Vagina (tissue), 2 donors: ENCODE results near the gene ADGRL3. TPM values are rescaled to one million over a fixed set of nuclear protein-coding genes. Genes with fewer than 3 reads are reported as not detected.

Source experiments
- DNase-seq, 2 donors: peaks; one replicate each; pipeline ENCODE4 v3.0.0-alpha.2; 2017; ENCODE audit errors: extremely low spot score in 2 of 2
- H3K27ac ChIP-seq: fragments of 200-600 bp; sonication (generic); one replicate; pipeline ENCODE4 v1.5.1; 2019
- H3K27me3 ChIP-seq: fragments of 200-600 bp; sonication (generic); one replicate; pipeline ENCODE4 v1.5.1; 2019
- H3K36me3 ChIP-seq, 2 donors: fragments of 200-600 bp; sonication (generic); one replicate each; pipeline ENCODE4 v1.5.1; 2017 to 2019
- H3K4me1 ChIP-seq: fragments of 200-600 bp; sonication (generic); one replicate; pipeline ENCODE4 v1.5.1; 2019
- H3K4me3 ChIP-seq, 2 donors: fragments of 200-600 bp; sonication (generic); 1 replicate in 1 of 2; 2 replicates in 1 of 2; pipeline ENCODE4 v1.5.1; 2016 to 2019
- H3K9me3 ChIP-seq: fragments of 200-600 bp; sonication (generic); one replicate; pipeline ENCODE4 v1.5.1; 2019
- CTCF ChIP-seq, 3 experiments: fragments of 450-650 bp in 2 of 3; fragments of 200-600 bp in 1 of 3; sonication (generic) in 1 of 3; IDR thresholded peaks; one replicate each; pipeline ENCODE4 v1.5.1; 2017 to 2019; ENCODE audit warnings: antibody characterized with exemption in 3 of 3, mild to moderate bottlenecking in 2 of 3, moderate library complexity in 2 of 3
- POLR2A ChIP-seq, 2 donors: fragments of 450-650 bp; IDR thresholded peaks; one replicate each; pipeline ENCODE4 v1.6.1; 2017; ENCODE audit warnings: antibody characterized with exemption in 2 of 2, mild to moderate bottlenecking in 2 of 2, moderate library complexity in 2 of 2
- POLR2AphosphoS5 ChIP-seq, 2 donors: sonication (generic); formaldehyde crosslinking; IDR thresholded peaks; one replicate each; pipeline ENCODE4 v1.9.0; 2017; ENCODE audit warnings: antibody characterized with exemption in 2 of 2, mild to moderate bottlenecking in 2 of 2, low read depth in 1 of 2; ENCODE audit not compliant: insufficient read depth in 1 of 2
- intact Hi-C: fragments of 100-400 bp; cut with DNase I; formaldehyde crosslinking; loops from one replicate; pipeline ENCODE4 v1.15.1; 2023
- total RNA-seq: library from RNA; depleted of rRNA; stranded (reverse); fragments of >200 nt; gene quantifications from one replicate; pipeline ENCODE4 v1.2.3, GENCODE V29; 2016

ADGRL3 gene
- total RNA-seq, 1 donor from 2014 or later: 16.9 TPM

- intact Hi-C loops: no loop called here
- Histone ChIP-seq H3K36me3 (no peaks in the 10 kb centered on the region), H3K9me3 (no peaks in the 10 kb centered on the region), H3K27me3 (no peaks in the 10 kb centered on the region), H3K4me1 (no peaks in the 10 kb centered on the region), H3K27ac (no peak overlapping the region), H3K4me3 (no peak overlapping the region)
- DNase-seq: no peak
- no peak for TF ChIP-seq CTCF (IDR thresholded peaks at IDR 0.05)
- TF ChIP-seq POLR2AphosphoS5 (IDR thresholded peaks at IDR 0.05; ENCODE audit: insufficient read depth in 1 of 2, low read depth in 1 of 2): no peak
- TF ChIP-seq POLR2A (IDR thresholded peaks at IDR 0.05): no peak
Measured at GRCh38 chr4:61192392-61192791, 7.7 kb upstream of the ADGRL3 start.

GRCh38 chr4:61193863-61194262 is 6.3 kb upstream of the ADGRL3 start:
- no peak overlapping the region for H3K4me3 ChIP-seq
- intact Hi-C loops: no loop called here
- TF ChIP-seq POLR2AphosphoS5 (IDR thresholded peaks at IDR 0.05; ENCODE audit: insufficient read depth in 1 of 2, low read depth in 1 of 2) (no peak), POLR2A (IDR thresholded peaks at IDR 0.05) (no peak), CTCF (IDR thresholded peaks at IDR 0.05) (no peak)
- H3K27ac ChIP-seq: no peak overlapping the region
- H3K4me1 ChIP-seq: no peaks in the 10 kb centered on the region
- no peak for DNase-seq
- no peaks in the 10 kb centered on the region for H3K9me3 ChIP-seq
- H3K36me3 ChIP-seq: no peaks in the 10 kb centered on the region
- no peaks in the 10 kb centered on the region for H3K27me3 ChIP-seq

DNA sequence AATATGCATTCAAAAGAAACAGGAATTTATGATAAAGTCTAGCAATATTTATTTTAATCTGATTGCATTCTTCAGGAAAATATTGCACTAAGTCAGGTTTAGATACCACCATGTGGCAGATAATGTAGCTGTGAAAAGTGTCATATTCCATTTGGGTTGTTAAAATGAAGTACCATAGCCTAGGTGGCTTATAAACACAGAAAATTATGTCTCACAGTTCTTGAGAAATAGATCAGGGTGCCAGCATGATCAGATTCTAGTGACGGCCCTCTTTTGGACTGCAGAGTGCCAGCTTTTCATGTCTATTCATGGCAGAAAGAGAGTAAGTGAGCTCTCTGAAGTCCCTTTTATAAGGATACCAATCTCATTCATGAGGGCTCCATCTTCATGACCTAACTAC is 5.6 kb upstream of the ADGRL3 start:
- no peak for DNase-seq
- no peak overlapping the region for H3K4me3 ChIP-seq
- intact Hi-C loops: no loop called here
- peaks cover under 1% of the 10 kb centered on the region for H3K4me1 ChIP-seq
- TF ChIP-seq POLR2AphosphoS5 (IDR thresholded peaks at IDR 0.05; ENCODE audit: insufficient read depth in 1 of 2, low read depth in 1 of 2): no peak
- TF ChIP-seq POLR2A (IDR thresholded peaks at IDR 0.05): no peak
- TF ChIP-seq CTCF (IDR thresholded peaks at IDR 0.05): no peak
- no peak overlapping the region for H3K27ac ChIP-seq
- H3K36me3 ChIP-seq: no peaks in the 10 kb centered on the region
- no peaks in the 10 kb centered on the region for H3K9me3 ChIP-seq
- H3K27me3 ChIP-seq: no peaks in the 10 kb centered on the region

DNA sequence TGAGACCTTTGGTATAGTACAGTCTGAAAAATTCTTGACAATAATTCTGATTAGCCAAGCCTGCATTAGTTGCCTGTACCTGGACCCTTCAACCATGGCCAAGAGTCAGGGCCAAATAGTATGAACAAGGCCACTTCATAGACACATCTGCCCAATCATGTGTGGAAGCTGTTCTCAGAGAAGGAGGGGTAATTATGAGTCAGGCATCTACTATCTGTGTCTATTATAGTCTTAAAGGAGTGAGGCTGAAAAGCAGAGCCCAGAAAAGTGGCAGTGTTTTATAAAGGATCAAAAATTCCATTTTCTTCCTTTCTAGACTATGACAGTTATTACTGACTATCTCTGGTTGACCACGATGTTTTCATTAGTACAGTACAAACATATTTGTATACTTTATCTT is 5.0 kb upstream of the ADGRL3 start:
- TF ChIP-seq POLR2AphosphoS5 (IDR thresholded peaks at IDR 0.05; ENCODE audit: insufficient read depth in 1 of 2, low read depth in 1 of 2) (no peak), CTCF (IDR thresholded peaks at IDR 0.05) (no peak), POLR2A (IDR thresholded peaks at IDR 0.05) (no peak)
- DNase-seq: no peak
- H3K27ac ChIP-seq: no peak overlapping the region
- H3K4me3 ChIP-seq: no peak overlapping the region
- H3K4me1 ChIP-seq: peaks cover 6% of the 10 kb centered on the region
- no peaks in the 10 kb centered on the region for H3K36me3 ChIP-seq
- intact Hi-C loops: no loop called here
- H3K9me3 ChIP-seq: no peaks in the 10 kb centered on the region
- H3K27me3 ChIP-seq: no peaks in the 10 kb centered on the region

DNA sequence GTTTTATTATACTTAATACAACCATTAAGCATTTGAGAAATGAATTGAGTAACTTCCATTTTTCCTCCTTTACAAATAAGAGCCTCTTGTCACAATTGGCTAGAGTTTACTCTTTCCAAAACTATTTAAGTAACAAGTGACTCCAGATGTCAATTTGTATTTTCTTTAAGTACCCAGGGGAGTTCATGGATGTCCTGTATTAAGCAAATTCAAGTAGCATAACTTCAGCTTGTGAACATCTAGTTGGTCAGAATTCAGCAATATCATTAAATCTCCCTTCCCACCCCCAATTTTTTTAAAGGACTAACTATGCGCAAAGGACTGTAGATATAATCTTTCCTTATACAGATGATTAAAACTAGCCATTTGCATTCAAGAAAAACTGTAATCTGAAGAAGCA is 1.4 kb upstream of the ADGRL3 start:
- no peak overlapping the region for H3K27ac ChIP-seq
- peaks cover 25% of the 10 kb centered on the region for H3K4me1 ChIP-seq
- no peak for DNase-seq
- no peaks in the 10 kb centered on the region for H3K9me3 ChIP-seq
- H3K36me3 ChIP-seq: no peaks in the 10 kb centered on the region
- TF ChIP-seq POLR2AphosphoS5 (IDR thresholded peaks at IDR 0.05; ENCODE audit: insufficient read depth in 1 of 2, low read depth in 1 of 2) (no peak), POLR2A (IDR thresholded peaks at IDR 0.05) (no peak), CTCF (IDR thresholded peaks at IDR 0.05) (no peak)
- H3K27me3 ChIP-seq: no peaks in the 10 kb centered on the region
- intact Hi-C loops: no loop called here
- H3K4me3 ChIP-seq: no peak overlapping the region
